IPS DF 19.7 (cell line): ENCODE data around the gene TWF2.

Source experiments
- DNase-seq: peaks from one replicate; pipeline ENCODE4 v3.0.0-alpha.2; 2013; ENCODE audit warnings: low read depth, low spot score

The TWF2 gene

GRCh38 chr3:52182196-52182595, 56.8 kb downstream of the TWF2 start:
- DNase-seq, result no peak

- no peak for DNase-seq
Observed at GRCh38 chr3:52181543-52181942, 57.4 kb downstream of the TWF2 start.
